SH-SY5Y (cell line): ENCODE measurements around the gene PKN2.

ENCODE experiments used
- GATA2 ChIP-seq: IDR thresholded peaks from 2 replicates; pipeline ENCODE4 v1.6.1; 2011; ENCODE audit warnings: mild to moderate bottlenecking, low read depth, low read length
- GATA3 ChIP-seq: IDR thresholded peaks from 2 replicates; pipeline ENCODE4 v1.6.1; 2011; ENCODE audit warnings: low read depth, mild to moderate bottlenecking, low read length, moderate library complexity

DNA sequence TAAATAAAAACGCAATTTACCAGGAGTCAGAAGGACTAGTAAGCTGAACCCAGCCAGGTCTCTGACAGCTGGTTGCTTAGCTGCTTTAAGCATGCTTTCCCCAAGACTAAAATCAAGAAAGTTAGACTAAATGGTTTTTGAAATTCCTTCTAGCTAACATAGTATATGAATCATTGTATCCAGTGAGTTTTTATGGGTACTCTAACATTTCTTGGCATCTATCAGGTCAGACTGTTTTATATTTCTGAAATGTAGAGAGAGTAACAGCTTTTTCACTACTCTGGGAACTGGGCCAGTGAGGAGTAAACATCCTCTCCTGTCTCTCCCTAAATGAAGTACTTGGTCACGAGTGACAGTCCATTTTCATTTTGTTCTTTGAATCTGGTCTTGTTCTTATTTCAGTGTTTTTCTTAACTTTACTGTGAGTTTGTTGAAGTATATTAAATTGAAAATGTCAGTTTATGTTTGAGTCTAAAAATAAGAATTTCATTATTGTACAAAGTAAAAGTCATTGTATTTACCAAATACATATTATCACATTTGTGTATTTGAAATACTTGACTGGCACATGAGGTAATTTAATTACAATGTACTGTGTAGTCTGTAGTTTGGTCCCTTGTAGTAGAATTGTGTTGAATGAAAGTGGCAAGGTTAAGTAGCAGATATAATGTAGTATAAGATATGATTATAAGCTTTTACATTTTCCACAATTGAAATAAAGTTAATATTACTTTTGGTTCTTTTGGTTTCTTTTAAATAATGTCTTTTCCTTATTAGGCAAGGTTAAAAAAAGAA, 47.6 kb downstream of the PKN2 start:
- no peak for TF ChIP-seq GATA2
- no peak for TF ChIP-seq GATA3
